WI38 (cell line): ENCODE measurements around the gene IRX1.

Experiments used
- H3K4me3 ChIP-seq: 2 replicates; pipeline ENCODE4 v1.5.1; 2011; ENCODE audit warnings: low read depth, mild to moderate bottlenecking, control low read depth, low read length
- CTCF ChIP-seq: IDR thresholded peaks from 2 replicates; pipeline ENCODE4 v1.5.1; 2012; ENCODE audit warnings: low read depth, mild to moderate bottlenecking, control low read depth, low read length

Gene IRX1

GRCh38 chr5:3590967-3591900, 4.4 kb upstream of the IRX1 start:
- no peak for TF ChIP-seq CTCF
- no peak overlapping the region for H3K4me3 ChIP-seq

- no peak for TF ChIP-seq CTCF
- no peak overlapping the region for H3K4me3 ChIP-seq
Observed at GRCh38 chr5:3592298-3592697, 3.3 kb upstream of the IRX1 start.

DNA sequence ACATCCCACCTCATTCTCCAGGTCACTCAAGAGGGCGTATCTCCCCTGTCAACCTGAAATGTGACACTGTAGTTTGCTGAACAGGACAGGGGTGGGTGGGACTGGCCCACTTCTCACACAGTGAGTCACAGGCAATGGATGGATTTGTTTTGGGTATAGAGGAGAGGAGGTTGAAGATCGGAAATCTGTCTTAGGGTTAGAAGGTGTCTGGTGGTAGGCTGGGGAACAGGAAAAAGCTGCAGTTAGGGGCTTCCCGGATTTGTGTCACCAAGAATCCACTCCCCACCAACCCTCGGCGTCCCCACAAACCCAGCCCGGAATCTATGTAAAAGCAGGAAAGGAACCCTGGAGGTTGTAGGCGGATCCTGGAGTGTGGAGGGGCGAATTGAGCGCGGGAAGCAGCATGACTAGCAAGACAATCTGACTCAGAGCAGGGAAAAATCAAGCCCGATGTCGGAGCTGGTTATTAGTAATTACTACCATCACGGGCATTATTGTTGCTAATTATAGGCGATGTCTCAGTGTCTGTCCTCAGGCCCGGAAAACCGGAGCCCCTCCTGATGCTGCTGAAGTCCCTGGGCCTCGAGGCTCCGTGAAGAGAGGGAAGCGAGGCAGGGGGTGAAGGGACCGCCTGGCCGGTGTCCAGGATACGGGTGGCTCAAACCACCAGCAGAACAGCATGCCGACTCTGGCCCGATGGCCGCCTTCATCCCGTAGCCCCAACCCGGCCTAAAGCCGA, 1.7 kb upstream of the IRX1 start:
- no peak for TF ChIP-seq CTCF
- H3K4me3 ChIP-seq, result no peak overlapping the region

DNA sequence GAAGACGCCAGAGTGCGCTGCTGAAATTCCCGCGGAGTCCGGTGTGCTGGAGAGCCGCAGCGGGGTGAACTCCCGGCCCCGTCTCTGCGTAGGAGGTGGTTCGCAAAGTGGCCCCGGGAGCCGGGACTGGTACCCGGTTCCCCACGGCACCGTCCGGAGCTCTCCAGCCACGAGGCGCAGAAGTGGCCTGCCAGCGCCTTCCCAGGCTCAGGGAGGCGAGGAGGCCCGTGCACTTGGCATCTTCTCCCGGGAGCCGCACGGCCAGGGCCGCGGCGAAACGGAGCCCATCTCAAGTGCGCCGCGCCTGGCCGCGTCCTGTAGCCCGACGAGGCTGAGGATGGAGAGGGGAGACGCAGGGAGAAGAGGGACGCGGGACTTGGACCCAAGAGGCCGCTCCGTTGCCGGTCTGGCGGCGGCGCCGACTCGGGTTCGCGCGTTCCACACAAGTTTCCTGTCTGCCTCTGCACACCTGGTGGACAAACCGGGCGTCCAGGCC, 1.1 kb upstream of the IRX1 start:
- no peak overlapping the region for H3K4me3 ChIP-seq
- TF ChIP-seq CTCF, result no peak

GRCh38 chr5:3596261-3596825, 711 bp downstream of the IRX1 start:
- no peak overlapping the region for H3K4me3 ChIP-seq
- no peak for TF ChIP-seq CTCF

- no peak overlapping the region for H3K4me3 ChIP-seq
- TF ChIP-seq CTCF, result no peak
Observed at GRCh38 chr5:3596857-3597166, 1.2 kb downstream of the IRX1 start.
